Endothelial cell of umbilical vein (primary cell): ENCODE data around the gene GLB1L. TPM values are rescaled to one million over a fixed set of nuclear protein-coding genes. Genes with fewer than 3 reads are reported as not detected.

ENCODE experiments used
- BruUV-seq: library from RNA; stranded (reverse); fragments of 400-500 nt; replicated peaks from 2 replicates; lab custom pipeline; 2021; lab: Mats Ljungman, UMichigan
- CTCF ChIA-PET: fragments of 300-600, 350-600 bp; sonication (Branson Sonifier 250); formaldehyde crosslinking; loops from one replicate; lab custom pipeline; 2021; ENCODE audit warnings: antibody characterized with exemption, inconsistent platforms; lab: Charles Lee
- POLR2A ChIA-PET: fragments of 300-600, 350-600 bp; sonication (Branson Sonifier 250); formaldehyde crosslinking; loops from one replicate; lab custom pipeline; 2021; ENCODE audit warnings: antibody characterized with exemption, inconsistent platforms; lab: Charles Lee
- DNase-seq: peaks from one replicate; pipeline ENCODE4 v3.0.0-alpha.2; 2011; ENCODE audit warnings: low read depth, low spot score
- FAIRE-seq: peaks from 2 replicates; lab custom pipeline; 2011; peaks lifted over from hg19 to GRCh38; lab: Jason Lieb, UNC
- H2AFZ ChIP-seq: 2 replicates; pipeline ENCODE4 v1.6.0; 2012; ENCODE audit warnings: low read depth, low read length, control low read depth, inconsistent platforms
- H3K27ac ChIP-seq: 2 replicates; pipeline ENCODE4 v1.5.1; 2011; ENCODE audit warnings: low read depth, mild to moderate bottlenecking, control low read depth, low read length, moderate library complexity; ENCODE audit not compliant: insufficient read depth
- H3K27me3 ChIP-seq, 2 experiments: 2 replicates each; pipeline versions ENCODE4 v1.6.0 to v1.6.1; 2011; ENCODE audit warnings: low read length in 2 of 2, mixed read lengths in 1 of 2; ENCODE audit not compliant: control insufficient read depth in 2 of 2, insufficient read depth in 2 of 2
- H3K36me3 ChIP-seq, 2 experiments: 2 replicates in 1 of 2; 3 replicates in 1 of 2; pipeline ENCODE4 v1.5.1; 2011; ENCODE audit warnings: low read length in 2 of 2, mild to moderate bottlenecking in 1 of 2, moderate library complexity in 1 of 2; ENCODE audit not compliant: control insufficient read depth in 2 of 2, insufficient read depth in 2 of 2; ENCODE audit errors: extremely low read depth in 1 of 2
- H3K4me1 ChIP-seq: 3 replicates; pipeline ENCODE4 v1.5.1; 2011; ENCODE audit warnings: mild to moderate bottlenecking, low read length; ENCODE audit not compliant: control insufficient read depth, insufficient read depth; ENCODE audit errors: extremely low read depth
- H3K4me2 ChIP-seq: 2 replicates; pipeline ENCODE4 v1.6.1; 2011; ENCODE audit warnings: low read length, control low read depth, mixed read lengths; ENCODE audit not compliant: insufficient read depth
- H3K4me3 ChIP-seq, 3 experiments: fragments of 200-600 bp in 1 of 3; sonication (generic), shearing (Covaris generic) in 1 of 3; replicated peaks in 1 of 3; 2 replicates each; pipeline ENCODE4 v1.5.1; 2011 to 2016; ENCODE audit warnings: control low read depth in 3 of 3, low read length in 3 of 3, mild to moderate bottlenecking in 2 of 3, inconsistent platforms in 1 of 3, low read depth in 1 of 3, moderate library complexity in 1 of 3; ENCODE audit not compliant: insufficient read depth in 1 of 3
- H3K79me2 ChIP-seq: 2 replicates; pipeline ENCODE4 v1.6.0; 2012; ENCODE audit warnings: low read length, inconsistent platforms; ENCODE audit not compliant: control insufficient read depth, insufficient read depth
- H3K9ac ChIP-seq: replicated peaks from 2 replicates; pipeline ENCODE3; 2011; ENCODE audit warnings: low read length, control low read depth; ENCODE audit not compliant: insufficient read depth; ENCODE audit errors: extremely low read depth
- H3K9me1 ChIP-seq: replicated peaks from 3 replicates; pipeline ENCODE4 v1.6.0; 2011; ENCODE audit warnings: mild to moderate bottlenecking, low read length; ENCODE audit not compliant: control insufficient read depth, insufficient read depth; ENCODE audit errors: extremely low read depth
- H3K9me3 ChIP-seq: replicated peaks from 2 replicates; pipeline ENCODE4 v1.5.1; 2012; ENCODE audit warnings: low read length, inconsistent platforms; ENCODE audit not compliant: control insufficient read depth, insufficient read depth
- H4K20me1 ChIP-seq: replicated peaks from 2 replicates; pipeline ENCODE3; 2011; ENCODE audit warnings: mild to moderate bottlenecking, low read length; ENCODE audit not compliant: control insufficient read depth, insufficient read depth; ENCODE audit errors: extremely low read depth
- EZH2 ChIP-seq: IDR thresholded peaks from 2 replicates; pipeline ENCODE4 v1.6.1; 2012; ENCODE audit warnings: borderline replicate concordance, low read depth, mild to moderate bottlenecking, moderate library complexity, low read length, inconsistent platforms; ENCODE audit not compliant: severe bottlenecking
- FOS ChIP-seq: IDR thresholded peaks from 2 replicates; pipeline ENCODE4 v1.6.1; 2011; ENCODE audit warnings: mild to moderate bottlenecking, low read length, moderate library complexity, borderline replicate concordance; ENCODE audit not compliant: insufficient read depth
- GATA2 ChIP-seq: IDR thresholded peaks from 2 replicates; pipeline ENCODE4 v1.7.0; 2011; ENCODE audit warnings: low read depth, mild to moderate bottlenecking, moderate library complexity, mixed read lengths, low read length; ENCODE audit not compliant: insufficient read length, insufficient read depth
- JUN ChIP-seq: IDR thresholded peaks from 2 replicates; pipeline ENCODE4 v1.6.1; 2011; ENCODE audit warnings: borderline replicate concordance, low read depth; ENCODE audit not compliant: insufficient read length, insufficient read depth
- MYC ChIP-seq: IDR thresholded peaks from one replicate; pipeline ENCODE4 v1.6.1; 2011; ENCODE audit warnings: mild to moderate bottlenecking, low read depth, low read length
- POLR2A ChIP-seq: IDR thresholded peaks from 2 replicates; pipeline ENCODE4 v1.6.1; 2012; ENCODE audit warnings: low read depth, mild to moderate bottlenecking, control low read depth, low read length
- POLR2AphosphoS5 ChIP-seq: IDR thresholded peaks from 2 replicates; pipeline ENCODE4 v1.6.1; 2012; ENCODE audit warnings: low read depth, mild to moderate bottlenecking, control low read depth, low read length, moderate library complexity; ENCODE audit not compliant: insufficient read depth
- dilution Hi-C: fragments of 300-500 bp; cut with MboI; formaldehyde crosslinking; loops from one replicate; pipeline ENCODE4 v1.15.0; 2019; ENCODE audit warnings: low sequenced_read_pairs; ENCODE audit not compliant: extremely low pct_ligation_motif_present
- intact Hi-C: fragments of 100-400 bp; cut with micrococcal nuclease; formaldehyde crosslinking; loops from one replicate; pipeline ENCODE4 v1.10.0; 2022
- polyA plus RNA-seq, 4 experiments: library from polyadenylated mRNA; depleted of rRNA in 3 of 4; stranded (reverse) in 3 of 4; unstranded in 1 of 4; fragments of >200 nt; gene quantifications; 2 replicates each; pipeline versions ENCODE4 v1.2.1 to v1.2.3, GENCODE V29; 2011 to 2012; ENCODE audit warnings: missing spikeins in 1 of 4
- total RNA-seq: library from RNA; stranded (reverse); gene quantifications from 2 replicates; pipeline ENCODE4 v1.2.3, GENCODE V29; 2021
- TF ChIP-seq, protein P1 (sequence below), 2 donors: IDR thresholded peaks; 1 replicate in 1 of 2; 2 replicates in 1 of 2; pipeline ENCODE4 v1.5.1; 2011; ENCODE audit warnings: low read length in 2 of 2, mild to moderate bottlenecking in 2 of 2, moderate library complexity in 2 of 2, control low read depth in 1 of 2, inconsistent platforms in 1 of 2, low read depth in 1 of 2; ENCODE audit not compliant: insufficient read depth in 1 of 2; ENCODE audit errors: extremely low read depth in 1 of 2
- TF ChIP-seq, protein P2 (sequence below): IDR thresholded peaks from 2 replicates; pipeline ENCODE4 v1.6.1; 2011; ENCODE audit not compliant: insufficient read depth, insufficient read length

Gene GLB1L
- total and polyA plus RNA-seq, 2 donors (not counting 3 experiments of a cell fraction or from before 2014, with no cell fraction given): 9.2 to 11.9 TPM

DNA sequence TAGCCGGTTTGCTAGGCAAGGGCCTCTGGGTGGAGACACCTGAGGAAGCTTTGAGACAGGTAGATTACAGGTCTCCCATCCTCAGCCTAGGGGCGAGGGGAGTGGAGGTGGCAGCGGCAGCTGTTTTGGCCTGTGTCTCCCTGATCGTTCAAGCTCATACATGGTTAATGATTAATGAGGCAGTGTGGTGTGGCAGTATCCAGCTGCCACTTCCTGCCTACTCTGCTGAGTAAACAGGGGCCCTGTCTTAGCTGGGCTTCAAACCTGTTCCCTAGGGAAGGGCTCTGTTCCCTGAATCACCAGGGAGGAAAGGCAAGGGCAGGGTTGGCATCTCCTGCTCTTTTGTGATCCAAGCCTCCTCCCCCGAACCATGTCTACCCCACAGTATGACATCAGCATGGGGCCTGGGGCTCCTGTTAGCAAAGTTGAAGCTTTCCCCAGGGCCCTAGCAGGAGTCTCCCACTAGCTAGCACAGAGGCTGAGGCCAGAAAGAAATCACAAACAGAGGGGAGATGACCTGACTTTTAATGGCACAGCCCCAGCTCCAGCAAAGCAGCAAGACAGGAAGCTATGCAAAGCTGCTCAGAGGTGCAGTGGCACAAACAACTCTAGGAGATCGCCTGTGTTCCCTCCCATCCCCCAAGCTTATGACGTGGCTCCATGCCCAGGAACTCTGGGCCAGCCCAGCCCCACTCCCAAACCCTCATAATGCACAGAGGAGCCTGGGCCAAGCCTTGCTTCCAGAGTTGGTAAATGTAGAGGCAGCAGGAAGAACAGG is 4.1 kb upstream of the GLB1L start:
- Histone ChIP-seq H3K4me1 (peaks cover 50% of the 10 kb centered on the region), H3K27me3 (peaks cover 0 to 2% of the 10 kb centered on the region in 2 experiments), H3K27ac (peak overlapping the region; percentile 75), H3K36me3 (peaks cover 2% of the 10 kb centered on the region in 2 experiments), H3K4me3 (no peak overlapping the region), H3K9me3 (no peaks in the 10 kb centered on the region), H3K9me1 (no peaks in the 10 kb centered on the region), H3K9ac (peak overlapping the region; percentile 49), H3K4me2 (peak overlapping the region; percentile 27), H2AFZ (no peak overlapping the region), H4K20me1 (no peaks in the 10 kb centered on the region), H3K79me2 (peaks cover 15% of the 10 kb centered on the region)
- intact Hi-C loops (loop anchor here (1.0 kb wide), 2 partner anchors 20 to 30 kb away; partner anchors contain the start of genes ANKZF1, ATG9A and DNAJB2), dilution Hi-C loops (no loop called here)
- ChIA-PET CTCF (interaction anchor here (0.6 to 3.3 kb wide), 7 partner anchors 12 to 590 kb away, joined by 3 to 25 read pairs (median 4); partner anchors contain the start of genes BCS1L, CNPPD1, DNAJB2 and ZNF142), POLR2A (interaction anchor here (0.8 to 1.5 kb wide), 5 partner anchors 20 to 73 kb away, joined by 3 to 7 read pairs (median 3); partner anchors contain the start of genes ANKZF1, ATG9A, CNPPD1 and DNAJB2)
- DNase-seq (peak; percentile 85), FAIRE-seq (peak; percentile 95)
- no TSS peak for BruUV-seq
- TF ChIP-seq POLR2AphosphoS5: no peak
- TF ChIP-seq, protein P1, sequence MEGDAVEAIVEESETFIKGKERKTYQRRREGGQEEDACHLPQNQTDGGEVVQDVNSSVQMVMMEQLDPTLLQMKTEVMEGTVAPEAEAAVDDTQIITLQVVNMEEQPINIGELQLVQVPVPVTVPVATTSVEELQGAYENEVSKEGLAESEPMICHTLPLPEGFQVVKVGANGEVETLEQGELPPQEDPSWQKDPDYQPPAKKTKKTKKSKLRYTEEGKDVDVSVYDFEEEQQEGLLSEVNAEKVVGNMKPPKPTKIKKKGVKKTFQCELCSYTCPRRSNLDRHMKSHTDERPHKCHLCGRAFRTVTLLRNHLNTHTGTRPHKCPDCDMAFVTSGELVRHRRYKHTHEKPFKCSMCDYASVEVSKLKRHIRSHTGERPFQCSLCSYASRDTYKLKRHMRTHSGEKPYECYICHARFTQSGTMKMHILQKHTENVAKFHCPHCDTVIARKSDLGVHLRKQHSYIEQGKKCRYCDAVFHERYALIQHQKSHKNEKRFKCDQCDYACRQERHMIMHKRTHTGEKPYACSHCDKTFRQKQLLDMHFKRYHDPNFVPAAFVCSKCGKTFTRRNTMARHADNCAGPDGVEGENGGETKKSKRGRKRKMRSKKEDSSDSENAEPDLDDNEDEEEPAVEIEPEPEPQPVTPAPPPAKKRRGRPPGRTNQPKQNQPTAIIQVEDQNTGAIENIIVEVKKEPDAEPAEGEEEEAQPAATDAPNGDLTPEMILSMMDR (IDR thresholded peaks at IDR 0.05; ENCODE audit: extremely low read depth in 1 of 2, insufficient read depth in 1 of 2, low read depth in 1 of 2, low read length in 2 of 2): no peak
- peak; percentile 26 for TF ChIP-seq JUN
- peak; percentile 3 for TF ChIP-seq FOS
- no peak for TF ChIP-seq MYC
- TF ChIP-seq GATA2: no peak
- no peak for TF ChIP-seq POLR2A
- TF ChIP-seq, protein P2, sequence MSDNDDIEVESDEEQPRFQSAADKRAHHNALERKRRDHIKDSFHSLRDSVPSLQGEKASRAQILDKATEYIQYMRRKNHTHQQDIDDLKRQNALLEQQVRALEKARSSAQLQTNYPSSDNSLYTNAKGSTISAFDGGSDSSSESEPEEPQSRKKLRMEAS: no peak
- TF ChIP-seq EZH2: no peak
